HG03469 (cell line): ENCODE measurements around the gene SP140L.
"Not testable (repeated sequence)": the region's sequence is repeated elsewhere in the genome, so short reads cannot be mapped to it uniquely, and the experiment has no call there.

Experiments
- ATAC-seq: cut with Tn5 transposase; IDR thresholded peaks from one replicate; pipeline ENCODE4 v1.9.1; 2021; ENCODE audit warnings: mild to moderate bottlenecking, moderate library complexity, moderate number of reproducible peaks; ENCODE audit not compliant: unreplicated experiment

SP140L gene

DNA sequence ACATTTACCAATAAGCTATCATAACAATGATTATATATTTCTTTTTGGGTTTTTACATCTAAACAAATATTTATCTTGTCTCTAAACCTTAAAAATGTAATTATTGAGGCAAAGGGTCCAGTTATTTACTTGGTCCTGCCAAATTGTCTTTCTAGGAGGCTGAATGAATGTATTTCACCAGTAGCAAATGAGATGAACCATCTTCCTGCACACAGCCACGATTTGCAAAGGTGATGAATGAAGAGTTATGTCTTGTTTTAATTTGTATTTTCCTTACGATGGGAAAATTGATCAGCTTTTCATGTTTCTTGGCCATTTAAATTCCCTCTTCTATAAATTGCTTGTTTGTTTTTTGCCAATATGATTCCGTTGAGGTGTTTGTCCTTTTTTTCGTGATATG is 90.4 kb downstream of the SP140L start:
- no peak for ATAC-seq

DNA sequence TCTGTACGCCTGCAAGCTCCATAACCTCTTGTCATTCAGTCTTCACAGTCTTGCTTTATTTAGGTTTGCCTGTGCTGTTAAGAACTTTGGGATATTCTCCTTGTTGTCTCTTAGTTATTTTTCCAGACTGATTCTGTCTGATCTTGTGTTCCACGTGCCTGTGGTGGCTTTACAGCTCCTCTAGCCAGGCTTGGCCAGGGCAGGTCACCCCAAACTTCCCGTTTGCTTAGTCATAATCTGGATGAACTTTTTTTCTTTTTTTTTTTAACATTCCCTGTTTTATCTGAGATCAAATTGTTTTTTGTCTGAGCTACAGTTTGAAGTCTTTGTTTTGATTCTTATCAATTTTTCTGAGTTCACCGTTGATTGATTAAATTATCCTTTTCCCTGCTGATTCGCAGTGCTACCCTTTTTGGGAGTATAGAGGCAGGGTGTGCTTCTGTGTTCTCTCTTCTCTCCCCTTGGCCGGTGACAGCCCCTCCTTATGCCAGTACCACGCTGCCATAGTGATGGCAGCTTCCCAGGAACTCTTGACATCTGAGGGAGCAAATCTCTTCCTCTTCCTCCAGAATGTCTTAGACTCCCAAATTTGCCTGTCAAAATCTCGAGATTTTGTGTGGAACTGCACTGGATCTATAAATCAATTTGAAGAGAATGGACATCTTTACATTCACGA is 91.5 kb downstream of the SP140L start:
- no peak for ATAC-seq

DNA sequence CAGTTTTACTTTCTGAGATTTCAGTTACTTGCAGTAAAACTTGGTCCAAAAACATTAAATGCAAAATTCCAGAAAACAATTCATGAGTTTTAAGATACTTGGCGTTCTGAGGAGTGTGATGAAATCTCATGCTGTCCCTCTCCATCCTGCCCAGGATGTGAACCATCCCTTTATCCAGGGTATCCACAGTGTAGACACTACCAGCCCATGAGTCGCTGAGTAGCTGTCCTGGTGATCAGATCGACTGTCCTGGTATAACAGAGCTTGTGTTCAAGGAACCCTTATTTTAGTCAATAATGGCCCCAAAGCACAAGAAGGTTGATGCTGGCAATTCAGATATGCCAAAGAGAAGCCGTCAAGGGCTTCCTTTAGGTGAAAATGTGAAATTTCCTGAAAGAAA is 92.2 kb downstream of the SP140L start:
- ATAC-seq, result no peak

DNA sequence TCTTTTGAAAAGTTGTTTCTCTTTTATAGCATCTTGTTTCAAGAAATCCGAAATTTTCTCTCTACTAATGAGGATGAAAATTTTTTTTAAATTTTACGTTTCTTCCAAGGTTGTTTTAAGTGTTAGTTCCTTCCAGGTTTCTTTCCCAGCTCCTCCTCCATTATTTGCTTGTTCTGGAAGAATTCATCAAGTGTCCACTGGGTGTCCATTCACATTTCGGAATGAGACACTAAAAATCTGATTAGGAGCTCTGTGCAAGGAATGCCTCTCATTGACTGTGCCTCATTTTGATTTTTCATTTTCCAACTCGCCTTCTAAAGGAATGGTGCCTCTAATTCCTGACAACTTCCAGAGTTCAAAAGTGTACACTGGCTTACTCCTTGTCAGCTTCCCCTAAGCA is 95.2 kb downstream of the SP140L start:
- ATAC-seq, result no peak

DNA sequence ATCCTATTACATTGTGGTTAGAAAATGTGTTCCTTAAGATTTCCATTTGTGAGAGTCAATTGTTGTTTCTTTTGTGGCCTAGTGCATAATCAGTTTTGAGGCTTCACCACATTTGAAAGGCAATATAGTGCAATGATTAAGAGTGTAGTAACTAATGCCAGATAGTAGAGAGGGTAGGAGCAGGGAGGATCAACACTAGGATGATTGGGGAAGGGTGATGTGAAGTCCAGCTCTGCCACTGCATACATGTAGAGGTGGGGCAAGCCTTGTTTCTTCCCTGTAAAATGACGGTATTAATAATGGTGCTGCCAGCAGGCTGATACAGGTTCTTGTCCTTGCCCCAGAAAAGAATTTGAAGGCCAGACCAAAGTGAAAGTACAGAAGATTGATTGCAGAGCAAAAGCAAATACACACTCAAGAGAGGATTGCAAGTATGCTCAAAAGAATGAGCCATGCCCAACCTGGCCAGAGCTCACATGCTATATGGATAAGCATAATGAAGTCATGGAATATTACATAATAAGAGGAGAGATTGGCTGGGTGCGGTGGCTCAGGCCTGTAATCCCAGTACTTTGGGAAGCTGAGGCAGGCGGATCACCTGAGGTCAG is 97.0 kb downstream of the SP140L start:
- ATAC-seq, result no peak

DNA sequence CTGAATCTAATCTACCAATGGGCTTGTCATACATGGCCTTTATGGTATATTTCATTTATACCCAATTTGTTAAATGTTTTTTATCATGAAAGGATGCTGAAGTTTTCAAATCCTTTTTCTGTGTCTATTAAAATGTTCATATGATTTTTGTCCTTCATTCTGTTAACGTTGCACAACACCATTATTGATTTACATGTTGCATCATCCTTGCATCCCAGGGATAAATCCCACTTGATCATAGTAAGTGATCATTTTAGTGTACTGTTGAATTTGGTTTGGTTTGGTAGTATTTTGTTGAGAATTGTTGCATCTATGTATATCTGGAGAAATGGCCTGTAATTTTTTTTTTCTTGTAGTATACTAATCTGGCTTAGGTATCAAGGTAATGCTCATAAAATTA is 98.4 kb downstream of the SP140L start:
- ATAC-seq, result no peak

DNA sequence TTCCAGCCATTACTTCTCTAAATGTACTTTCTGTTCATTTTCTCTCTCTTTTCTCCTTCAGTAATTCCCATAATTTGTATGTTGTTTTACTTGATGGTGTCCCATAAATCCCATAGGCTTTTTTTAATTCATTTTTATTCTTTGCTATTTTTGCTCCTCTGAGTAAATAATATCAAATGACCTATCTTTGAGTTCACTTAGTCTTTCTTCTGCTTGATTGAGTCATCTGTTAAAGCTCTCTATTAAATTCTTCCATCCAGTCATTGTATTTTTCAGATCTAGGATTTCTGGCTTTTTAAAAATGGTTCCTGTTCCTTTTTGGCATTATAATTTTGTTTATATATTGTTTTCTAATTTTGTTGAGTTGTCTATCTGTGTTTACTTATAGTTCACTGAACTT is 102.5 kb downstream of the SP140L start:
- ATAC-seq, result no peak

DNA sequence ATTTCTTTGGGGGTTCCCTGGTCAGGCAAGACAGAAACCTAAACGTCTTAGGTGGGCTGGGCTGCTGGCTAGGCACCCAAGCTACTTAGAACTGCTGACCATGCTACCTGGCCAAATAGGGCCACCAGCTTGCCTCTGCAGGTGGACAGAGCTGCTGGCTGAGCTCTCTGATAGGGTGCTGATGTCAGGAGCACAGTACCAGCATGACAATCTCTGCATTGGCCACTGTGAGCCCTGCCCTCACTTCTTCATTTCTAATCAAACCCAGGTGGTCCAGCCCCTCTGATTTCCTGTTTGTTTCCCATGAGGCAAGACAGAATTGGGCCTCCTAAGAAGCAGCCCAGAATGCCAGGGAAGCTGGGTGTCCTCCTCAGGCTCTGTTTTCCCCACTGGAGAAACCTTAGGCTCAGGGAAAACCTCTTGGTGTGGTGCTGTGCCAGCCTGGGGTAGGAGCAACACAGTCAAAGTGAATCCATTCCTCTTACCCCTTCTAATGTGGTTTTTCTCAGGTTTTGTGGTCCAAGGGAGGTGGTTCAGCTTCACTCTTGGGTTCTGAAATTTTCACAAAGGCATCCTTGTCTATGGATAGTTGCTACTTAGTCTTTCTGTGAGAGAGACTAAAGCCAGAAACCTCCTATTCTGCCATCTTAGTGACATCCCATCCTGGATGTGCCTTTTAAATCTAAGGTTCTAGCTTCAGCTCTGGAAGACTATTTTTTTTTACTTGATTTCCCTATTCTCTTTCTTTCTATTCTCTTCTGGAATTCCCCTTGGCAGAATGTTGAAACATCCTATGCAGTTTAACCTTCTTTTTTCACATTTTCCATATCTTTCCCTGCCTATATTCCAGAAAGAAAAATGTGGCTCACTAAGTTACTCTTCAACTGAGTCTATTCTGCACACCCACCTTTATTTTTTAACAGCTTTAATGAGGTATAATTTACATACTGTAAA is 104.2 kb downstream of the SP140L start:
- ATAC-seq, result no peak

DNA sequence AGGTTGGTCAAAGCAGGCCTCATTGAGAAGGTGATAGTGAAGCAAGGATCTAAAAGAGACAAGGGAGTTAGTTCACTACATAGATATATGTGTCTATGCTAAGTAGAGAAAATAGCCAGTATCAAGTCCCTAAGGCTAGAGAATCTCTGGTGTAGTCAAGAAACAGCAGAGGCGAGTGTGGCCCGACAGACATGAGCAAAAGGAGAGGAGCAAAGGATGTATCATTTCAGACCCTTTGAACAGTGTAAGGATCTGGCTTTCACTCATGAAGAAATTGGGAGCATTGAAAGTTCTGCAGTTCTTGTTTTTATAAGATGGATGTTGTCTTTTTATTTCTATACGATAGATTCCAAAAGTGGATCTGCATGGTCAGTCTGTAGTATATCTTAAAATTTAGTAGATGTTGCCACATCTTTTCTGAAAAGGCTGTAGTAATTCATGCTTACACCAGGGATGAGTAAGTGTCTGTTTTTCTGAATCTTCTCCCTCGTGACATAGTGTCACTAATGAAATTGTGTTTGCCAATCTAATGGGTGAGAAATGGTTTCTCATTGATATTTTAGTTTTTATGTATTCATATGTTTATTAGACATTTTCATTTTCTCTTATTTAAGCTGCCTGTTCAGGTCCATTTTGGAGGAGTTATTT is 107.8 kb downstream of the SP140L start:
- ATAC-seq, result no peak

DNA sequence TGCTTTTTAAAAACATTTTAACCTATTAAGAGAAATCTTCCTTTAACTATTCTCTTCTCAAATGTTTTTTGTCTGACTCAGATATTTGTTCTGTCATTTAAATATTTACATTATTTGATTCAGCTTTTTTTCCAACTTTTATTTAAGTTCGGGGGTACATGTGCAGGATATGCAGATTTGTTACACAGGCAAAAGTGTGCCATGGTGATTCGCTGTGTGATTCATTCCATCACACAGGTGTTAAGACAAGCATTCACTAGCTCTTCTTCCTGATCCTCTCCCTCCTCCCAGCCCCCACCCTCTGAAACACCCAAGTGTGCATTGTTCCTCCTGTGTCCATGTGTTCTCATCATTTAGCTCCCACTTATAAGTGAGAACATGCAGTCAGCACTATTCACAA is 108.4 kb downstream of the SP140L start:
- ATAC-seq, result no peak

DNA sequence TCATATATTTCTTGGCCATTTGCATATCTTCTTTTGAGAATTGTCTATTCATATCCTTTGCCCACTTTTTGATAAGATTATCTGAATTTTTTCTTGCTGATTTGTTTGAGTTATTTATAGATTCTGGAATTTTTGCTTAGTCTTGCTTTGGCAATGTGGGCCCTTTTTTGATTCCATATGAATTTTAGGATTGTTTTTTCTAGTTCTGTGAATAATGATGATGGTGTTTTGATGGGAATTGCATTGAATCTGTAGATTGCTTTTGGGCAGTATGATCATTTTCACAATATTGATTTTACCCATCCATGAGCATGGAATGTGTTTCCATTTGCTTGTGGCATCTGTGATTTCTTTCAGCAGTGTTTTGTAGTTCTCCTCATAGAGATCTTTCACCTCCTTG is 112.1 kb downstream of the SP140L start:
- not testable (repeated sequence) for ATAC-seq

DNA sequence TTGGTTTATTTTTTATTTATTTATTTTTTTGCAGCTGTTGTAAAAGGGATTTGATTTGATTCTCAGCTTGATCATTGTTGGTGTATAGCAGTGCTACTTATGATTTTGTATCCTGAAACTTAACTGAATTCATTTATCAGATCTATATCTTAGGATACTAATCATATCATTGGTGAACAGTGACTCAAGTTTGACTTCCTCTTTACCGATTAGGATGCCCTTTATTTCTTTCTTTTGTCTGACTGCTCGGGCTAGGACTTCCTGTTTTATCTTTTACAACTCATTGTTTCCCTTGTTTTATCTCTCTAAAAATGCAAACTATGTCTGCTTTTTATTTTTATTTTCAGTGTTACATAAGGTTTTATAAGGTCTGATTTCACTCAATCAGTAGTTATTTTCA is 112.6 kb downstream of the SP140L start:
- no peak for ATAC-seq

DNA sequence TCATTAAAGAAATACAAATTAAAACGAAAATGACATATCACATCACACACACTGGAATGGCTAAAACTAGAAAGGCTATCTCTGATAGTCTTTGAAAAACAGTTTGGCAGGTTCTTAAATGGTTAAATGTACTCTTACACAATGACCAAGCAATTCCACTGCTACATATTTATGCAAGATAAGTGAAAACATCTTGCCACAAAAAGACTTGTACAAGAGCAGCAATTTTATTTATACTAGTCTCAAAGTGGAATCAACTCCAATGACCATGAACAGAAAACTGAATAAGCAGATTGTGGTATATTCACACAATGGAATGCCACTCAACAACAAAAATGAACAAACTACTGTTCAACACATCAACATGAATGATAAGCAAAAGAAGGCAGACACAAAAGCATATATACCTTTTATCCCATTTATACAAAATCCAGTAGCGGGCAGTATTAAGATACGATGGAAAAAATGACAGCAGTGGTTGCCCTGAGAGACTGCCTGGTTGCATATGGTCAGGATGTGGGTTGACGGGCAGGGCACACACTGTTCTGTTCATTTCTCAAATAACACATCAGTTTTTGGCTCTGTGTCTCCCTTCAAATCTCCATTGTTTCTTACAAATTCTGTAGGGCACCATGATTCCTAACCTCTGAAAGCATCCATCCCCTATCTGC is 114.4 kb downstream of the SP140L start:
- ATAC-seq, result no peak

DNA sequence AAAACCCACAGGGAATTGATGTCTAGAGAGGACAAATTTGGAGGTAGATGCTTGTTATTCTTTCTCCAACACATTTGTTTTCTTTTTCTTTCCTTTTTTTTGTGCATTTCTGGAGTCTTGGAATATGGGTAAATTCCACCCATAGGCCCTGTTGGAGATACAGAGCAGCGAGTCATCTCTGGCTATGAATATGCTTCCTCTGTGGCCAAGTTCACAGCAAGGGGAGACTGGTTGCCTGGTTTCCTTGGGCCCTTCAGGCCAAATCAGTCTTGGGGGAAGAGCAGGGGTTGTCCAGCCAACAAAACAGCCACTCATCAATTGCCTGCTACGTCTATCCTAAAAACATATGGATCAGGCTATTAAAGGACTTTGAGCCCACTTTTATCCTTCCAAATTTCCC is 116.5 kb downstream of the SP140L start:
- ATAC-seq, result no peak

DNA sequence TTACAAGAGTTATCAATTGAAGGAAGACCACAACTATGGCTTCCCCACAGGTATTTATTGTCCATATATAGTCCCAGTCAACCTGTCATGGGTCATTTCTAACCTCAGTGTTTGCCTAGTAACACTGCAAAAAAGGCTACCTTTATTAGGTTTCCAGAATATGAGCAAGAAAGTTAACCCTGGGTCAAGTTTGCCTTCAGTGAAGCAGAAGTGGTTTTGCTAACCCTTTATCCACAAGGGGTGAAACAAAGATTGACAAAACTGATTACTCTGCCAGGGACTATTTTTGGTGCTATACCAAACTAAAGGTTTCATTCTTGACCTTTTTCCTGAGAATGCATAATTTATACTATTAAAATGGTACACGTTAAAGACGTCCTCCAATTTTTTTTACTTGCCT is 117.8 kb downstream of the SP140L start:
- no peak for ATAC-seq

DNA sequence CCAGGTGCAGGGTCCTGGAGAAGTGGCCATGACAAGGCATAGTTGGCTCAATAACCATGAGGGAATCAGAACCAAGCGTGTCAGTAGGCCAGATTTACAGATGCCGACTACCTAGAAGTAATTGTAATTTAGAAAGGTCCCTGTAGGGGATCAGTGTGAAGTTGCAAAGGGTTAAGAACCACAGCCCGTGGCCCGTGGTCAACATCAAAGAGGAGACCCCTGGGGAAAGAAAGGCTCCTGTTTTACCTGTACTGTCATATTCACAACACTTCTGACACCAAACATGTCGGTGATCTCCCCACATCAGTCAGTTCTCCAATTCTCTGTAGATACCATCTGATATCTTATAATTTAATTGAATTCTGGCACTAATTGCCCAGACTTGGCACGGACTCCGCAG is 120.0 kb downstream of the SP140L start:
- ATAC-seq, result no peak

DNA sequence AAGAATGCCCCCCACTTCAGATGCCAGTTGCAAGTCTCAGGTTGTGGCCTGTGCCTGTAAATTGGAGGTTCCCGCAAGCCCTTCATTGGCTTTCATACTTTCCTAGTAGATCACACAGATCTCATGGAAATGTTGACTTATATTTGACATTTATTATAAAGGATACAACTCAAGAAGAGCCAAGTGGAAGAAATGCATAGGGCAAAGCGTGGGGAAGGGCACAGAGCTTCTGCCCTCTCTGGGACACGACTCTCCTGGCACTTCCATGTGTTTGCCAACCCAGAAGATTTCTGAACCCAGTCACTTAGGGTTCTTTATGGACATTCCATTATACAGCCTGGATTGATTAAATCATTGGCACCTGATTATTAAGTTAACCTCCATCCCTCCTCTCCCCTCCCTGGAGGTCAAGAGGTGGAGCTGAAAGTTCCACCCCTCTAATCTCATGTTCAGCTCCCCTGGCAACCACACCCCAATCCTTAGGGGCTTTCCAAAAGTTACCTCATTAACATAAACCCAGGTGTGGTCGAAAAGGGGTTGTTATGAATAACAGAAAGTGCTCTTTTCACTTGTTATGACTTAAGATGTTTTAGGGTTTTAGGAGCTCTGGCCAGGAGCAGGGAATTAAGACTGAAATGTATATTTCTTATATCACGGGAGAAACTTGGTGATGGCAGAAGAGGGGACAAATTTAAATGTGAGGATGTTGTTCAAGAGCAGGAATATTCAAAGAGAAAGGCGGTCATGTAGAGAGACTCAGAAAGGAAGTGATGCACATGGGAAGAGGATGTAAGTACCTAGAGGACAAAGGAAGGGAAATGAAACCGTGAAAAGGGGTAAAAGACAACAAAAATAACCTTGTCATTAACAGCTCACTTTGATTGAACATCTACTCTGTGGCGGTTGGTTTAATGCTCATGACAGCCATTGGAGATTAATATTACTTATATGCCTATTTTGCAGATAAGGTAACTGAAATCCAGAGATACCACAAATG is 120.8 kb downstream of the SP140L start:
- peak; percentile 63 for ATAC-seq

DNA sequence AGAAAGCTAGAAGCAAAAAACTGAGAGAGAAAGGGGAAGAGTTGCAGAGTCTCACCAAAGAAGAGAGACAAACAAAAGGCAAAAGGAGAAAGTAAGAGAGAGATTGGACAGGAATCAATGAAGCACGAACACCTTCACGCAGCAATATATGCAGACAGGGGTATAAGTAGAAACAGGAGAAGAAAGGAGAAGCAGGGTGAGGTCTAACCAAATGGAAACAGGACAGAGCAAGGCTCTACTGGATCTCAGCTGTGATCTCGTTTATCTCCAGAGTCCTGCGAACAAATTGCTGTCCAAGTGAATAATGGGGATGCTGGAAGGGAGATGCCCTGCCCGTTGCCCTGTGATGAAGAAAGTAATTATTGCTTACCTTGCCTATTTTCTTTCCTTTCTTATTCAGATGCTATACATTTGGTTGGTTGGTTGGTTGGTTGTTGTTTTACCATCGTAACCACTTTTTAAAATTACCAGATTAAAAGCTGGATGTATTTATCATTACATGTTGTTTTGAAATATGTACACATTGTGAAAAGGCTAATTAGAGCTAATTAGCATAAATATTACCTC is 123.0 kb downstream of the SP140L start:
- no peak for ATAC-seq

DNA sequence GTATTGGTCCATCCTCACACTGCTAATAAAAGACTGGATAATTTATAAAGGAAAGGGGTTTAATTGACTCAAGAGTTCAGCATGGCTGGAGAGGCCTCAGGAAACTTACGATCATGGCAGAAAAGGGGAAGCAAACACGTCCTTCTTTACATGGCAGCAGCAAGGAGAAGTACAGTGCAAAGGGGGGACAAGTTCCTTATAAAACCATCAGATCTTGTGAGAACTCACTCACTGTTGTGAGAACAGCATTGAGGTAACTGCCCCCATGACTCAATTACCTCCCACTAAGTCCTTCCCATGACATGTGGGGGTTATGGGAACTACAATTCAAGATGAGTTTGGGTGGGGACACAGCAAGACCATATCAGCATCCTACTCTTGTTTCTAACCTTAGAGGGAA is 126.0 kb downstream of the SP140L start:
- no peak for ATAC-seq
